Small intestine (tissue), 7 donors: ENCODE data around the gene LRRC8A. TPM values are rescaled to one million over a fixed set of nuclear protein-coding genes. Genes with fewer than 3 reads are reported as not detected.
"Not testable (repeated sequence)": the region's sequence is repeated elsewhere in the genome, so short reads cannot be mapped to it uniquely, and the experiment has no call there.

ENCODE experiments used
- DNase-seq, 2 donors: peaks; one replicate each; pipeline versions ENCODE4 v3.0.0 to v3.0.0-alpha.2; 2013
- FAIRE-seq: peaks from 2 replicates; lab custom pipeline; 2012; peaks lifted over from hg19 to GRCh38; lab: Jason Lieb, UNC
- H3K27ac ChIP-seq, 3 donors: one replicate each; pipeline ENCODE4 v1.5.1; 2013; ENCODE audit warnings: low read length in 2 of 3, mild to moderate bottlenecking in 2 of 3, control low read depth in 1 of 3, inconsistent platforms in 1 of 3, low read depth in 1 of 3, moderate library complexity in 1 of 3
- H3K27me3 ChIP-seq, 3 donors: one replicate each; pipeline ENCODE4 v1.6.1; 2013; ENCODE audit warnings: low read length in 3 of 3, inconsistent platforms in 1 of 3; ENCODE audit not compliant: control insufficient read depth in 3 of 3, insufficient read depth in 3 of 3
- H3K36me3 ChIP-seq, 3 donors: one replicate each; pipeline ENCODE4 v1.6.1; 2013; ENCODE audit warnings: low read length in 3 of 3, inconsistent platforms in 1 of 3, low read depth in 1 of 3, mild to moderate bottlenecking in 1 of 3, moderate library complexity in 1 of 3; ENCODE audit not compliant: control insufficient read depth in 3 of 3, insufficient read depth in 2 of 3
- H3K4me1 ChIP-seq, 3 donors: one replicate each; pipeline ENCODE4 v1.6.1; 2013; ENCODE audit warnings: low read length in 2 of 3, inconsistent platforms in 1 of 3, low read depth in 1 of 3, mild to moderate bottlenecking in 1 of 3, moderate library complexity in 1 of 3; ENCODE audit not compliant: control insufficient read depth in 3 of 3, insufficient read depth in 2 of 3
- H3K4me3 ChIP-seq, 3 donors: one replicate each; pipeline ENCODE4 v1.5.1; 2013; ENCODE audit warnings: low read length in 3 of 3, control low read depth in 1 of 3, inconsistent platforms in 1 of 3, low read depth in 1 of 3, mild to moderate bottlenecking in 1 of 3, moderate library complexity in 1 of 3
- H3K9me3 ChIP-seq, 2 donors: one replicate each; pipeline ENCODE4 v1.6.1; 2013; ENCODE audit warnings: low read depth in 1 of 2, low read length in 1 of 2; ENCODE audit not compliant: control insufficient read depth in 2 of 2, insufficient read depth in 1 of 2
- WGBS, 3 donors: extraction: QIAGEN DNeasy Blood & Tissue Kit; methylation state at CpG; one replicate each; pipeline ENCODE4 v1.1.7; 2013; 5-methylcytosine and 5-hydroxymethylcytosine counted together
- polyA plus RNA-seq, 4 donors: library from polyadenylated mRNA; stranded (reverse) in 3 of 4; unstranded in 1 of 4; fragments of 200-250 nt in 3 of 4; fragments of 120-200 nt in 1 of 4; gene quantifications; one replicate each; pipeline versions ENCODE4 v1.2.1 to v1.2.3, GENCODE V29; 2013
- donor health status: healthy with polysubstance abuse.
- donor health status: control.
- donor health status: control.
- donor health status: Bipolar disorder and iron deficiency.
- donor health status: healthy.

LRRC8A gene
- polyA plus RNA-seq, 4 donors = 4.1 to 28.4 (median 11.2) TPM

DNA sequence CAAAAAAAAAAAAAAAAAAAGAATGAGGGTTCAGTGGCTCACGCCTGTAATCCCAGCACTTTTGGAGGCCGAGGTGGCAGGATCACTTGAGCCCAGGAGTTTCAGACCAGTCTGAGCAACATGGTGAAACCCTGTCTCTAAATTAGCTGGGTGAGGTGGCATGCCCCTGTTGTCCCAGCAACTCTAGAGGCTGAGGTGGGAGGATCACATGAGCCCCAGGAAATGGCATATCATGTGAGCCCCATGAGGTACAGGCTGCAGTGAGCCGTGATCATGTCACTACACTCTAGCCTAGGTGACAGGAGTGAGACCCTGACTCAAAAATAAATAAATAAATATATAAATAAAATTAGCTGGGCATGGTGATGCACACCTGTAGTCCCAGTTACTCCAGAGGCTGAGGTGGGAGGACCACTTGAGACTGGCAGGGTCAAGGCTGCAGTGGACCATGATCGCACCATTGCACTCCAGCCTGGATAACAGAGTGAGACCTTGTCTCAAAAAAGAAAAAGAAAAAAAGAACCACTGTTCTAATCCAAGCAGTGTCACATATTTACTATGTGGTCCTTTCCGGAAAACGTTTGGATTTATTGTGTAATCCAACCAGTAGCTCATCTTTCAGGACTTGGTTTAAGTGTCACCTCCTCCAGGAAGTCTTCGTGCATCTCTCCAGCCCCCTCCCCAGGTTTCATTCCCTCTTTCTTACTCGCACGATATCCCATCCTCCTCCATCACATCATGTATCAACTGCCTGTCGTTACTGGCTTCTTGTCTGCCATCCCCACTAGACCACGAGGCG, 40.0 kb upstream of the LRRC8A start:
- Histone ChIP-seq H3K4me1 (peaks cover 0 to 18% (median 0%) of the 10 kb centered on the region in 3 donors), H3K9me3 (no peaks in the 10 kb centered on the region), H3K27ac (no peak overlapping the region), H3K4me3 (no peak overlapping the region), H3K36me3 (peaks cover 0 to 21% (median 0%) of the 10 kb centered on the region in 3 donors), H3K27me3 (no peaks in the 10 kb centered on the region)
- no peak for FAIRE-seq
- WGBS, 3 donors = 88 to 90% (median 89%) methylated on average over 11 to 12 of the region's 12 CpGs
- DNase-seq = no peak

DNA sequence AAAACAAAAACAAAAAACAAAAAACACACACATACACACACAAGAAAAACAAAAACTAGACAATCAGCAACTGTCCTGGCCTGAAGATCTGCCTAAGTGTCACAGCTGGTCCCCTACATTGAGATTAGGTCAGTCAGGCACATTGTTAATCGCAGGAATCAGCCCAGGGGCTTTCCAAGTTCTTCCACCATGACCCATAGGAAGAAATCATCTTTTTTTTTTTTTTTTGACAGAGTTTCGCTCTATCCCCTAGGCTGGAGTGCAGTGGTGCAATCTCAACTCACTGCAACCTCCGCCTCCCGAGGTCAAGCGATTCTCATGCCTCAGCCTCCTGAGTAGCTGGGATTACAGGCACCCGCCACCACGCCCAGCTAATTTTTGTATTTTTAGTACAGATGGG, 38.8 kb upstream of the LRRC8A start:
- WGBS, 3 donors = 96 to 97% (median 96%) methylated on average over 7 of the region's 7 CpGs
- not testable (repeated sequence) for DNase-seq

GRCh38 chr9:128845186-128845931, 36.6 kb upstream of the LRRC8A start:
- Histone ChIP-seq H3K4me3 (no peak overlapping the region), H3K9me3 (peaks cover 0 to 18% of the 10 kb centered on the region in 2 donors), H3K27ac (no peak overlapping the region), H3K36me3 (peaks cover 0 to 13% (median 0%) of the 10 kb centered on the region in 3 donors), H3K4me1 (peaks cover 0 to 4% (median 0%) of the 10 kb centered on the region in 3 donors), H3K27me3 (no peaks in the 10 kb centered on the region)
- 76 to 83% (median 80%) methylated on average over 12 to 13 of the region's 13 CpGs for WGBS, 3 donors
- FAIRE-seq = no peak
- DNase-seq = no peak

More for the DNA sequence above, 38.8 kb upstream of the LRRC8A start:
- H3K9me3 ChIP-seq, H3K27ac ChIP-seq, H3K4me3 ChIP-seq, H3K27me3 ChIP-seq, FAIRE-seq, H3K4me1 ChIP-seq: not testable (repeated sequence)
- peaks cover 0 to 16% (median 0%) of the 10 kb centered on the region in 3 donors for H3K36me3 ChIP-seq

DNA sequence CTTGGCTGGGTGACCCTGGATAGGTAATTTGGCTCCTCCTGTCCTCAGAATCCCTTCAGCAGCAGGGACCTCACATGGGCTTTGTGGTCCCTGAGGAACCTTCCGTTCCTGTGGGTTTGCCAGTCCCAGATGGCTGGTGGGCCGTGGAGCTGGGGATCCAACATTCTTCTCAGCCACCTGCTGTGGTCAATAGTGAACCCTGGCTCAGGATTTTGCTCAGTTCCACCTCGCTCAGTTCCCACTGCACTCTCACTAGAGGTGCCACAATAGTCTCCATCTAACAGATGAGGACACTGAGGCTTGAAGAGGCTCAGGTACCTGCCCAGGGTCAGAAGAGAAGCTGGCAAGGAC, 35.3 kb upstream of the LRRC8A start:
- 91 to 98% (median 91%) methylated on average over 3 of the region's 3 CpGs for WGBS, 3 donors
- FAIRE-seq = no peak

DNA sequence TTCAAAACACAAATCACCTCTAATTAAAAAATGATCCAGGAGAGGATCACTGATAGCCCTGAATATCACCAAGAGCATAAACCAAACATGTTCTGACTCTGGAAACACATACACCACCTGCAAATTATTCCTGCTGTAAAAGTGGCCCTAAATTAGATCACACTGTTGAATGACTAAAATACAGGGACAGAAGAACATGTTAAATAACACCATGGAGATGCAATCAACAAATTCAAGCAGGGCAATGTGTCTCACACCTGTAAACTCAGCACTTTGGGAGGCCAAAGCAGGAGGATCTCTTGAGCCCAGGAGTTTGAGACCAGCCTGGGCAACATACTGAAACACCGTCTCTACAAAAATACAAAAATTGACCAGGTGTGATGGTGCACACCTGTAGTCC, 34.1 kb upstream of the LRRC8A start:
- no peaks in the 10 kb centered on the region for H3K27me3 ChIP-seq
- FAIRE-seq (no peak), DNase-seq (no peak)
- 98 to 100% (median 100%) methylated on average over 1 of the region's 1 CpG for WGBS, 3 donors
- H3K4me1 ChIP-seq = peaks cover 0 to 4% (median 0%) of the 10 kb centered on the region in 3 donors
- peaks cover 0 to 29% of the 10 kb centered on the region in 2 donors for H3K9me3 ChIP-seq
- no peak overlapping the region for H3K27ac ChIP-seq
- H3K36me3 ChIP-seq = peaks cover 0 to 4% (median 0%) of the 10 kb centered on the region in 3 donors
- no peak overlapping the region for H3K4me3 ChIP-seq

More for the DNA sequence above, 35.3 kb upstream of the LRRC8A start:
- peaks cover 0 to 26% of the 10 kb centered on the region in 2 donors for H3K9me3 ChIP-seq
- H3K27me3 ChIP-seq = no peaks in the 10 kb centered on the region
- H3K4me1 ChIP-seq = peaks cover 0 to 4% (median 0%) of the 10 kb centered on the region in 3 donors
- no peak overlapping the region for H3K27ac ChIP-seq
- no peak for DNase-seq
- H3K4me3 ChIP-seq = no peak overlapping the region
- H3K36me3 ChIP-seq = peaks cover 0 to 12% (median 0%) of the 10 kb centered on the region in 3 donors

DNA sequence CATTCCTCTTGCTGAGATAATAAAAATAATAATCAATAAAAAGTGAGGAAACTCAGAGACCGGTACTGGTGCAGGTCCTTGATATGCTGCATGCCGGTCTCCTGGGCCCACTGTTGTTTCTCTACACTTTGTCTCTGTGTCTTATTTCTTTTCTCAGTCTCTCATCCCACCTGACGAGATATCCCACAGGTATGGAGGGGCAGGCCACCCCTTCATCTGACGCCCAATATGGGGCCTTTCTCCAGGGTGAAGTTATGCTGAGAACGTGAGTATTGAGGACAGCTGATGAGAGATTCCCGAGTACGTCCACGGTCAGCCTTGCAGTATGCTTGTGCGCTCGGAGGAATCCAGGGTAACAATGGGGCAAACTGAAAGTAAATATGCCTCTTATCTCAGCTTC, 30.9 kb upstream of the LRRC8A start:
- H3K4me3 ChIP-seq, H3K36me3 ChIP-seq, H3K4me1 ChIP-seq, FAIRE-seq, H3K27me3 ChIP-seq, DNase-seq, H3K27ac ChIP-seq: not testable (repeated sequence)
- H3K9me3 ChIP-seq = peaks cover 0 to 29% of the 10 kb centered on the region in 2 donors
- WGBS, 3 donors = 87 to 93% (median 90%) methylated on average over 10 of the region's 10 CpGs

DNA sequence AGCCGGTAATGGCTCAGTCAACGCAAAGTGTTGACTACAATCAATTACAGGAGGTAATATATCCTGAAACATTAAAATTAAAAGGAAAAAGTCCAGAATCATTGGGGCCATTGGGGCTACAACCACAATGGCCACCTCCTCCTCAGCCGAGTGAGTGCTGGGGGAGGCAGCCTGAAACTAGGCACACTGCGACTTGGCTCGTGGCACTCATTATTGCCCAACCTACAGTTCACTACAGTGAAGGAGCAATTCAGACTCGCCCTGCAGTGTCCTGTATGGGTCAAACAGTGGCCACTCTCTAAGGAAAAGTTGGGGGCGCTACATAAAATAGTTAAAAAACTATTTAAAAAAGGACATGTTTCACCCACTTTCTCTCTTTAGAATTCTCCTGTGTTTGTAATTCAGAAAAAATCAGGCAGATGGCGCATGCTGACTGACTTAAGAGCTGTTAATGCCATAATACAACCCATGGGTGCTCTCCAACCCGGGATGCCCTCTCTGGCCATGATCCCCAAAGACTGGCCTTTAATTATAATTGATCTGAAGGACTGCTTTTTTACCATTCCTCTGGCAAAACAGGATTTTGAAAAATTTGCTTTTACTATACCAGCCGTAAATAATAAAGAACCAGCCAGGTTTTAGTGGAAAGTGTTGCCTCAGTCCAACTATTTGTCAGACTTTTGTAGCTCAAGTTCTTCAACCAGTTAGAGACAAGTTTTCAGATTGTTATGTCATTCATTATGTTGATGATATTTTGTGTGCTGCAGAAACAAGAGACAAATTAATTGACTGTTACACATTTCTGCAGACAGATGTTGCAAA, 29.9 kb upstream of the LRRC8A start:
- not testable (repeated sequence) for FAIRE-seq, H3K27me3 ChIP-seq

DNA sequence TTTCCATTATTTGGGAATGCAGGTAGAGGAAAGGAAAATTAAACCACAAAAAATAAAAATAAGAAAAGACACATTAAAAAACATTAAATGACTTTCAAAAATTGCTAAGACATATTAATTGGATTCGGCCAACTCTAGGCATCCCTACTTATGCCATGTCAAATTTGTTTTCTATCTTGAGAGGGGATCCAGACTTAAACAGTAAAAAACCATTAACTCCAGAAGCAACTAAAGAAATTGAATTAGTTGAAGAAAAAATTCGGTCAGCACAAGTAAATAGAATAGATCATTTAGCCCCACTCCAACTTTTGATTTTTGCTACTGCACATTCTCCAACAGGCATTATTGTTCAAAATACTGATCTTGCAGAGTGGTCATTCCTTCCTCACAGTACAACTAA, 29.3 kb upstream of the LRRC8A start:
- not testable (repeated sequence) for DNase-seq

More for the DNA sequence above, 29.9 kb upstream of the LRRC8A start:
- peak; percentile 31 to 32 for DNase-seq
- 76 to 81% (median 77%) methylated on average over 10 of the region's 10 CpGs for WGBS, 3 donors
- peaks cover 0 to 29% of the 10 kb centered on the region in 2 donors for H3K9me3 ChIP-seq
- peaks cover 0 to 13% (median 0%) of the 10 kb centered on the region in 3 donors for H3K4me1 ChIP-seq
- not testable (repeated sequence) for H3K27ac ChIP-seq, H3K36me3 ChIP-seq, H3K4me3 ChIP-seq

More for the DNA sequence above, 29.3 kb upstream of the LRRC8A start:
- peaks cover 0 to 28% of the 10 kb centered on the region in 2 donors for H3K9me3 ChIP-seq
- H3K27me3 ChIP-seq, H3K4me3 ChIP-seq, H3K27ac ChIP-seq, H3K36me3 ChIP-seq: not testable (repeated sequence)
- H3K4me1 ChIP-seq = peaks cover 0 to 17% (median 0%) of the 10 kb centered on the region in 3 donors
- FAIRE-seq = peak; percentile 5
- WGBS, 3 donors = 80 to 94% (median 91%) methylated on average over 2 of the region's 2 CpGs
